Head of caudate nucleus (tissue), 42 donors: ENCODE results near the gene EPN1.

Source experiments
- DNase-seq, 42 donors: peaks; one replicate each; pipeline versions ENCODE4 v3.0.0 to v3.0.0-alpha.2; 2020 to 2021; ENCODE audit warnings: mixed read lengths in 7 of 42
- intact Hi-C: fragments of 100-400 bp; cut with DNase I; formaldehyde crosslinking; loops from one replicate; pipeline ENCODE4 v1.15.0; 2022

EPN1 gene

DNA sequence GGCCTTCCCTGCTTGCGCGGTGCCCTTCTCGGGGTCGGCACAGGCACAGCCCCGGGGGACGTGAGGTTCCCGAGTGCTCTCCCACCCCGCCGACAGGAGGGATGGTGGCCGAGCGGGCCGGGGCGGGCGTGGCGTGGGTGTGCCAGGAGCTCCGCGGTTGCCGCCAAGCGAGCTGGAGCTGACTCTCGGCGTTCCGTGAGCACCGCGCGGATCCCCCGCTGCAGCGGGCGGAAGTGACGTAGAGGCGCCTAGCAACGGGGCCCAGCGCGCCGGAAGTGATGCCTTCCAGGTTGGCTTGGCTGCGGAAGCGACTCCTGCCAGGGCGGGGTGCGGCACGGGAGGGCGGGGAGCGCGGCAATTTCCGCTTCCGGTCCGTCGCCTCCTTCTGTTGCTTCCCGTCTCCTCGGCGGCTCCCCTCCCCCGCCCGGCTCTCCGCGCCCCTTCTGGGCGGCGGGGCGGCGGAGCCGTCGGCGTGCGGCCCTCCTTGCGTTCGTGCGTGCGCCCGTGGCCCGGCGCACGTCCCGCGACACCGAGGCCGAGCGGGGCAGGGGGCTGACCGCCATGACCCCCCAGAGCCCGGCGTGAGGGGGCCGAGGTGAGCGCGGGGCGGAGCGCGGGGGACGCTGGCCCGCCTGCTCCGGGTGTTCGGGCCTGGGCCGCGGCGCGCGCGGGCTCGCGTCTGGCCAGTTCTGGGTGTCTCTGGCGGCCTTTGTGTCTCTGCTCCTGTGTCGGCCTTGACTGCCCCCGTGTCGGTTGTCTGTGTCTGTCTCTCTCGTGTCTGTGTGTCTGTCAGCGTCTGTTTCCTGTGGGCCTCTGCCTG lies at the start of gene EPN1:
Gene EPN1, plus strand, starts transcription at position 386 of the 820 bp plus-strand sequence. CDS start 3,402 bp downstream, outside the sequence.
- DNase-seq, result peak; percentile 91 to 99 (median 97)
- intact Hi-C loops, result loop anchor here (2.0 kb wide), 1 partner anchor 20 kb away; the partner anchor contains the start of gene U2AF2

DNA sequence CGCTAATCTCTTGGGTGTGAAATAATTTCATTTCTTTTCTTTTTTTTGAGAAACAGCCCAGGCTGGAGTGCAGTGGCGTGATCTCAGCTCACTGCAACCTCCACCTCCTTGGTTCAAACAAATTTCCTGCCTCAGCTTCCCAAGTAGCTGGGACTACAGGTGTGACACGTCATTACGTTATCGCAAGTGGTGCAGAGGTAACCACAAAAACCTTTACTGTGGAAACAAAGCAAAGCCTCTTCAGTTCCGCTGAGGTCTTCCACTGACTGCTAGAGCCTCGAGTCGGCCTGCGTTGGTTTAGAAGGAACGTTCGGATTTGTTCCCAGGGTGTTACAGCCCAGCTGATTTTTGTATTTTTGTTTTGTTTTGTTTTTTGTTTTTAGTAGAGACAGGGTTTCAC lies 48.7 kb upstream of the EPN1 start:
- intact Hi-C loops, result no loop called here
- no peak for DNase-seq

DNA sequence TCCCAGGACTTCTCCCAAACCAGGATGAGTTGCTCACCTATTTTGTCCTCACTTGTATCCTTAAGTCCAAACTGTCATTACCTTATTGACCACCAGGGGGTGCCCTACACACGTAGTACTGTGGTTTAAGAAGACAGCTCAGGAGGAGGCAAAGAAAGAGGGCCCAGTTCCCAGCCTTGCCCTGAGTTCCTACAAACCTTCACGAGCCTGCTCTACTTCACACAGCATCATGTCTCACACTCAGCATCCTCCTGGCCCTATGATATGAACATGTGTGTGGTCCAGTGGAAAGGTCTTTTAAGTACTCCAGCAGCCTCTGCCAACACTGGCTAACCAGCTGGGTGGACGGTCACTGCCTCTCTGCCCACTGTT lies 42.6 kb upstream of the EPN1 start:
- DNase-seq, result peak in 41 of 42 donors; percentile 49 to 98 (median 86)
- intact Hi-C loops, result no loop called here

DNA sequence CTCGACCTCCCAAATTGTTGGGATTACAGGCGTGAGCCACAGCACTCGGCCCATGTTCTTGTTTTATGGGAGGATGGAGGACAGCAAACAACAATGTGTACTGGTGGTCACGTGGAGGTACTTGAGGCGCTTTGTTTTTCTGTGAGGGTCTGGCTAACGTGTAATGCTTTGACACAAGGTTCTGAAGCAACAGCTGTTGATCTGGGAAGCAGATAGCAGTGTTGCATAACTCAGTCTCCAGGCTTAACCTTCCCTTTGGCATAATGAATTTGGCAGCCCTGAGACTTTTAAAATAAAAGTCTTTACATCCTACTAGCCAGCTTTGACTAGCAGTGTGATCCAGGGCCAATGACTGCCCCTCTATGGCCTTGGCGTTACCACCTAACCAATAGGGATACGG lies 41.2 kb upstream of the EPN1 start:
- no peak for DNase-seq
- intact Hi-C loops, result no loop called here

DNA sequence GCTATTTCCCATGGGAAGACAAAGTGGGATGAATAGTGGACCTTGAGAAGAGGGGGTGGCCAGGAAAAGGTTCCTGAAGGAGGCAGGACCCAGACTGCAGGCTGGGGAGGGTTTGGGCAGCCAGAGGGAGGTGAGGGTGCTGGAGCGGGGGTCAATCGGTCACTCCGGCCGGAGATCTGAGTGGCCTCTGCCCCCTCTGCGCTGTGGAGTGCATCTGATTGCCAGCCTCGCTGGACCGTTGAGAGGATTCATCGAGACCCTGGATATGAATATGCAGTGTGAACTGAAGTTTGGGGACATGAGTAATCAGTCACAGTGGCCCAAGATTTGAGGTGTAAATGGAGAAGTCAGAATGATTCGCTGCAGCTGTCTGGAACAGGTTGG lies 39.7 kb upstream of the EPN1 start:
- intact Hi-C loops, result no loop called here
- DNase-seq, result no peak

DNA sequence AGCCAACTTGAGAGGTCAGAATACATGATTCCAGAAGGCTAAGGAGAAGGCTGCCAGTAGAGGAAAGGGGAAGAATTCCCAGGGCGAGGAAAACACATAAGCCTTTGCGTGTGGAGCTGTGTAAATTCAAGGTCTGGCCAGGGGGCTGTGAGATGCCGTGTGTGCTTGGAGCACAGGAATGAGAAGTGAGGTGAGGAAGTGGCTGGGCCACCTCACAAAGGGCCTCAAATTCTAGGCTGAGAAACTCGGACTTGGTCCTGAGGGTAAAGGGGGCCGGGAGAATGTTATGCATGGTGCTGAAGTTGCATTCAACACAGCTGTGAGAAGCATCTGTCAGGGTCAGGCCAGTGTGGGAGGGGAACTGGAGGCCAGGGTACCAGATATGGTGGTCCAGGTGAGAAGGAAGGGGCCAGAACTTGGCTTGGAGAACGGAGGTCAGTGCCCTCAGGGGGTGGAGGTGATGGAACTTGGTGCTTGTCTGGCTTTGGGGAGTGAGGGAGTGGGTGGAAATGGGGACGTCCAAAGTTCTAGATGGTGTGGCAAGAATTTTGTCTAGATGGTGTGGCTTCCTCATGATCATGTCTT lies 39.1 kb upstream of the EPN1 start:
- no peak for DNase-seq
- intact Hi-C loops, result no loop called here

DNA sequence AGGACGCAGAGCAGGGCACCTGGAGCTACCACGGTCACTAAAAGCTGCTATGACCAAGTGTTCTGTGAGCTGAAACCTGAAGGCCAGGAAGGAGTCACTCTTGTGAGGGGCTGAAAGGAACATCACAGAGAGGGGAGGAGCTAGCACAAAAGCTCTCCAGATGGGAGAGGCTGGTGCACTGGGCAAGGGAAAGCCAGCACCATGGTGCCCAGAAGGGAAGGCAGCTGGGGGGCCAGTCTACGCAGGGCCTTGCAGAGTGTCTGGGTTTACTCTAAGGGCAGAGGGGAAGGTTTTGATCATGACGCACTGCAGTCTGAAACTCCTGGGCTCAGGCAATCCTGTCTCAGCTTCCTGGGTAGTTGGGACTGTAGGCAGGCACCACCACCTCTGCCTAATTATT lies 38.3 kb upstream of the EPN1 start:
- DNase-seq, result no peak
- intact Hi-C loops, result no loop called here

DNA sequence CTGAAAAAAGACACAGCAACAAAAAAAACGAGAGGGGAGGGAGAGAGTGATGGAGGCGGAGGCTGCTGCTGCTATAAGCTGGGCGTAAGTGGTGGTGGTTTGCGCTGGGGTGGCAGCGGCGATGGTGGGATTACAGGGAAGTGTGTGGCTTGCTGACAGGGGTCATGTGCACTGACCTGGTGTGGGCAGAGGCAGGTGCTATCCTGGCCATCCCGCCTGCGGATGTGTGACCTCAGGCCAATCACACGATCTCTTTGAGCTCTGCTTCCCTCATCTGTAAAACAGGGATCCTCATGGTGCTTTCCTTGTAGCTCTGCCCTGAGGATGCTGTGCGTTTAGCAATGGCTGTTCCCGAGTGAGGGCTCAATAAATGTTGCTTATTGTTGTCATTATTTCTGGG lies 37.5 kb upstream of the EPN1 start:
- no peak for DNase-seq
- intact Hi-C loops, result no loop called here

DNA sequence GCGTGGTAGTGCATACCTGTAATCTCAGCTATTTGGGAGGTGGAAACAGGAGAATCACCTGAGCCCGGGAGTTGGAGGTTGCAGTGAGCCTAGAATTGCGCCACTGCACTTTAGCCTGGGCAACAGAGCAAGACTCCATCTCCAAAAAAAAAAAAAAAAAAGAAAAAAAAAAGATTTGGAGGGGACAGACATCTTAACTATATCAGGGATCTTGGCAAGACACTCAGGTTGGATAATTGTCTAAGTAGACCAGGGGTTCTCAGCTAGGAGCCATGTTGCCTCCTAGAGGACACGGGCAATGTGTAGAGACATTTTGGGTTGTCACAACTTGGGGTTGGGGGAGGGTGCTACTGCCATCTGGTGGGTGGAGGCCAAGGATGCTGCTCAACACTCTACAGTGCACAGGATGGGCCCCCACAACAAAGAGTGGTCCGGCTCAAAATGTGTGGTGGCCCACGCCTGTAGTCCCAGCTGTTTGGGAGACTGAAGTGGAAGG lies 36.1 kb upstream of the EPN1 start:
- intact Hi-C loops, result no loop called here
- DNase-seq, result peak in 8 of 42 donors; percentile 29 to 64 (median 38)

DNA sequence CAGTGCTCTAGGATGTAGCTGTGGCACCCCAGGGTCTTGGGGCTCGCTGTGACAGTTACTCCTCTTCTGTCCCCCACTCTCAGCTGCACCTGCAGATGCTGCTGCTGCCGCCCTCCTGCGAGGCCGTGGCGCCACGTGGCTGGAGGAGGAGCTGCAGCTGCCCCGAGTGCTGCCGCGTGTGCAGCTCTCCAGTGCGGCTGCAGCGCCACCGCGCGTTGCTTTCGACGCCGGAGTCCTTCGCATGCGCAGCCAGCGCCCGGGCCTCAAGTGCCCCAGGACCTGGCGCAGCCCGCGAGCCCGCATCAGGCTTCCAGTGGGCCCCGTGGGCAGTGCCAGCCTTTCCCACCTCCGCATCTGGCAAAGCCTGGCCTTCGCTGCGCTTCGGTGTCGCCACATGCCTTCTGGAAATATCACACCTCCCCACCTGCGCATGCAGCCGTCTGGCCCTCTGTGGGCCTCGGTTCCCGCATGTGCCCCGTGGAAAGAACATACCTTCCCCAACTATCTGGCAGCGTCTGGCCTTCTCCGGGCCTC lies 34.9 kb upstream of the EPN1 start:
- DNase-seq, result peak in 37 of 42 donors; percentile 42 to 79 (median 62)
- intact Hi-C loops, result no loop called here

DNA sequence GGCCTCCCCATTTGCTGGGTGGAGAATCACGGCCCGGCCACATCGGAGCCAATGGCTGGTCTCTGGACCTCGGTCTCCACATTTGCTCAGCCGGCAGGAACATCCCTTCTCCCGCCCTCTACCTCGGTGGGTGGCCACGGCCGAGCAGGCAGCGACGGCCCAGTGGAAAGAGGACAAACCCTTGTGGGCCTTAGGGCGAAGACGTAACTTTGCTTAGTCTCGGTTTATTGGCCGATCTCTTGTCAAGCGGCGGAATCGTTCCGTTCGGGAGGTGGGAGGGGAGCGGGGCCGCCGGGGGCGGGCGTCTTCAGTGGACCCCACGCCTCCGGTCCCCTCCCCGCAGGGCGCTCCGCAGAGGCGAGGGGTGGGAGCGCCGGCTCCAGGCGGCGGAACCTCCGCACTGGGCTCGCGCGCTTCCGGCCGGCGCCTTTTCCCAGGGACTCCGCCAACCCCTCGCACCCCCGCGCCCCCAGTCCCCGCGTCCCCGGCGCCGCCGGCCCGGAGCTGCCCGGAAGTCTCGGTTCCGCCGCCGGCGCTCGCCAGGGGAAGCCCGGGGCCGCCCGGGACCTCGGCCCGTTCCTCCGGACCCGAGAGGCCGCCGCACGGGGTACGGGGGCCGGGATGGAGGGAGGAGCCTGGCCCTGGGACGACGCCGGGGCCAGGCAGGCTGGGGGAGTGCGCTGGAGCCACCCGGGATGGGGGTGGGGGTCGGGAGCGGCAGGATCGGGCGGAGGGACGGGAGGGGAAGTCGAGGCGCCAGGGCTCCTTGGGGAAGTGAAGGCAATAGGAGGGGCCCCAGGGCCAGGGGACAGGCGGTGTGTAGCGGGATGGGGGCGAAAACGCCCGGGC lies 34.2 kb upstream of the EPN1 start, which contains the start of gene ZNF580:
Gene ZNF580, plus strand, starts transcription at position 426 of the 849 bp plus-strand sequence. CDS start 1,507 bp downstream, outside the sequence.
- DNase-seq, result peak in 38 of 42 donors; percentile 54 to 88 (median 73)
- intact Hi-C loops, result no loop called here

DNA sequence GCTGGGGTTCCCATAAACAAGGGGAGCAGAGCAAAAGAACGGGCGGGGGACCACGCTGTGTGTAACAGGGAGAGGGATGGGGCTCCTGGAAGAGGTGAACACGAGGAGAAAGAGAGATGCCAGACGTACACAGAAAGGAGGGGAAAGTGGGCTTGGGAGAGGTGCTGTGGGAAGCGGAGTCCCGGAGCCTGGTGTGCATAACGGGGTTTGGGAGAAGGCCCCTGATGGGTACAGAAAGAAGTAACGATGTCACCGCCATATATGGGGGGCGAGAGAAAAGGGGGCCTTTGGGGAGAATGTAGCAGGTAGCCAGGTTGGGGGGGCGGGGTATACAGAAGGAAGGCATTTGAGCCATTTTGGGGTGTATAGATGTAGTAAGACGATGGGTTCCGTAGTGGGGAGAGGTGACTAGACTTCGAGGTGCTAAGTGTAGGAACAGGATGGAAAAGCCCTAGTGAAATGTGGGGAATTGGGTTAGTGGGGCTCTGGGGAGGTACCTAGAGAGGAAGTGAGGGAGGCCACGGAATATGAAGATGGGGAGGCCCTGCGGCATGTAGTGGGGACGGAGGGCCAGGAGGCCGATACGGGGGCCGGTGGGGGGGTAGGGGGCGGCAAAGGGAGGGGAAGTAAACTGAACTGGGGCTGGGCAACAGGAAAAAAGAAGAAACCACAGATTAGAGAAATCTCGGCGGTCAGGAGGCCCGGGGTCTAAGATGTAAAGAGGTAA lies 33.4 kb upstream of the EPN1 start:
- peak in 3 of 42 donors; percentile 22 to 51 (median 30) for DNase-seq
- intact Hi-C loops, result no loop called here

DNA sequence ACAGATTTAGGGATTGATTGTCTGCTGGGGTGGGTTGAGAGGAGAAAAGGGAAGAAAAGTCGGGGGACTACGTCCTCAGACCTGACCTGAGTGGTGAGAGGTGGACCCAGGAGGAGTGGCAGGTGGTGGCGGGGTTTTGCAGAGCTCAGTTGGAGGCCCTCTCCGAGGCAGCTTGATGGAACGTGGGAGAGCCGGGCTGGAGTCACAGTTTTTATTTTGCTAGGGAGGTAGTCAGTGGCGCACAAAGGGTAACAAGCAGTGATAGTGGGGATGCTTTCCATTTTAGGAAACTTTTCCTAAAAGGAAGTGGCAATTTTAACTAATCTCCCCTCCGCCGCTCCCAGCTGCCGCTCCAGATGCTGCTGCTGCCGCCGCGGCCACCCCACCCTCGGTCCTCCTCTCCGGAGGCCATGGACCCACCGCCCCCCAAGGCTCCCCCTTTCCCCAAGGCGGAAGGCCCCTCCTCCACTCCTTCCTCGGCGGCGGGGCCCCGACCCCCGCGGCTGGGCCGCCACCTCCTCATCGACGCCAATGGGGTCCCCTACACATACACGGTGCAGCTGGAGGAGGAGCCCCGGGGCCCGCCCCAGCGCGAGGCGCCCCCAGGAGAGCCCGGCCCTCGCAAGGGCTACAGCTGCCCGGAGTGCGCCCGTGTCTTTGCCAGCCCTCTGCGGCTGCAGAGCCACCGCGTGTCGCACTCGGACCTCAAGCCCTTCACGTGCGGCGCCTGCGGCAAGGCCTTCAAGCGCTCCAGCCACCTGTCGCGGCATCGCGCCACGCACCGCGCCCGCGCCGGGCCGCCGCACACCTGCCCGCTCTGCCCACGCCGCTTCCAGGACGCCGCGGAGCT lies 32.6 kb upstream of the EPN1 start:
- intact Hi-C loops, result no loop called here
- DNase-seq, result peak in 10 of 42 donors; percentile 21 to 60 (median 34)

DNA sequence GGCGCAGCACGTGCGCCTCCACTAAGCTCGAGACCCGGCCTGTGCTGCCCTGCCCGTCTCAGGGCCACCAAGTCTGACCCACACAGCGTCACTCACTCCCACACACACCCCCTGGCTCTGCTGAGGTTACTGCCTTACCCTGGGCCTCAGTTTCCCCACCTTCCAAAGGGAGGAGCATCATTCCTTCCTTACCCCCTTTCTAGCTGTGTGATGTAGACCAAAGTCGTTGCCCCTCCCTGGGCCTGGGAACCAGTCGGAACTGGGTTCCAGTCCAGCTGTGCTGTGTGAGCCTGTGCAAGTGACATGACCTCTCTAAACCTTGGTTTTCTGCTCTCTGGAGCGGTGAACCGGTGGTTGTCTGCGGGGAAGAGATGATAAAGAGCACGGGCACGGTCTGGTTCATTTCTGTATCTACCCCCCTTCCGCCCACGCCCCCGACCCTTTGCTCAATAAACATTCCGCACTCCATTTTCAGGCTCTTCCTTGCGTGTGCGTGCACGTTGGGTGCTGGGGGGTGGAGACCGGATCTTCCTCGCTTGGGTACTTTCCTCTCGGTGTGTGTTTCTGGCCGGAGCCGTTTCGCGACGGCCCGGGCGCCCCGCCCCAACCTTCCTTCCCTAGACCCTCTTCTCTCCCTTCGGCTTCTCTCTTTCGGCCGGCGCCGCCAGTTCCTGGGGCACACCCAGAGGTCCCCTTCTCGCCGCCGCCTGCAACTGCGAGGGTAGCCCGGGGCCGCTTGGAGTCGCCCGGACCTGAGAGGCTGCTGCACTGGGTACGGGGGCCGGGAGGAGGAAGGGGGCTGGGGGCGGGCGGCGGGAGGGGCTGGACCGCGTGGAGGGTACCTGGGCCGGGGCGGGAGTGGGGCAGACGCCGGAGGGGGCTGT lies 31.8 kb upstream of the EPN1 start, which contains the start of gene ZNF581:
Gene ZNF581, plus strand, starts transcription at position 647 of the 884 bp plus-strand sequence. CDS start 923 bp downstream, outside the sequence.
- DNase-seq, result peak; percentile 59 to 91 (median 79)
- intact Hi-C loops, result no loop called here

DNA sequence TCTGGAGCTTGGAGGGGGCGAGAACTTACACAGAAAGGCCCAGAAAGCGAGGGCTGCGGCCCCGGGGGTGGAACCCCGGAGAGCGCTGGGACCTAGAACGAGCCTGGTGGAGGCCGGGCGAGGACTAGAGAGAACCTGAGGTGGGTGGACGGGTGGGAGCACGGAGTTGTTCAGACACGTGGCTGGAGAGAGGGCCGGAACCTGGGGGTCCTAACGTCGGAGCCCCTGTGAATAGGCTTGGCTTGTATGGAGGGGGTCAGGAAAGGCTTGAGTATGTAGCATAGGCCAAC lies 31.2 kb upstream of the EPN1 start:
- intact Hi-C loops, result no loop called here
- DNase-seq, result peak in 8 of 42 donors; percentile 28 to 69 (median 50)

DNA sequence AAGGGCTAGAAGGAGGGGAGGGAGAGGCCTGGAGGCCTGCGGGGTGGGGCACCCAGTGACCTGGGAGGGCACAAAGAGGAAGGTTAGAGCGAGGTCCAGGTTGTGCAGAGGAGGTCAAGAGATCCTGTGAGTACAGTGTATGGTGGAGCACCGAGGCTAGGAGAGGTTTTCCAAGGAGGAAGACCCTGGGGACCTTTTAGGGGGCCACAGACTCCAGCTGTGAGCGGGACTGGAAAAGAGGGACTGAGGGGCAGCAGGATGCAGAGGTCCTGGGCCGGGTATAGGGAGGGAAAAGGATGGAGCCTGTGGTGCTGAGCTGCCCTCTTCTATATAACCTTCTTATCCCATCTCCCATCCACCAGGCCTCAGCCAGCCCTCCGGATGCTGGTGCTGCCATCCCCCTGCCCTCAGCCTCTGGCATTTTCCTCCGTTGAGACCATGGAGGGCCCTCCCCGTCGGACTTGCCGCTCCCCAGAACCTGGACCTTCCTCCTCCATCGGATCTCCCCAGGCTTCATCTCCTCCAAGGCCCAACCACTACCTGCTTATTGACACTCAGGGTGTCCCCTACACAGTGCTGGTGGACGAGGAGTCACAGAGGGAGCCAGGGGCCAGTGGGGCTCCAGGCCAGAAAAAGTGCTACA lies 30.7 kb upstream of the EPN1 start:
- intact Hi-C loops, result no loop called here
- DNase-seq, result no peak
